ENCODE results near the gene NDUFA3. TPM values are rescaled to one million over a fixed set of nuclear protein-coding genes. Genes with fewer than 3 reads are reported as not detected.

NDUFA3 gene
- total and polyA plus RNA-seq, 2 donors (not counting 3 experiments of a cell fraction or from before 2014, with no cell fraction given), result 107 to 119 TPM

DNA sequence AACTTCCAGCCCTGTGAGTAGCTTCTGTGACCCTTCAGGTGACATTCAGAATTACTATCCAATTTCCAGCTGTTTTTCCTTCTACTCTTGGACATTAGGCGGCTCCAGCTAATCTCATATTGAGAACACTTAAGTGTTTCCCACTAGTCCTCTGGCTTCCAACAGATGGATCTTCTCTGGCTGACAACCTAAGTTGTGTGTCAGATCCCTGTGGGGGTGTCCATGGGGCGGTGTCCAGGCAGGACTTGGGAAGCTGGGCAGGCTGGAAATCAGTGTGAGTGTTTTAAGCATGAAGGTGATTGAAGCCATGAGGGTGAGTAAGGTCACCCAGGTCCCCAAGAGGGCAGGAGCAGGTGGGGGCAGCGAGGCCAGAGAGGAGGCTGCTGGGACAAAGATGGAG, 45.0 kb downstream of the NDUFA3 start:
- no peaks in the 10 kb centered on the region for H3K4me1 ChIP-seq (ENCODE audit: control insufficient read depth, extremely low read depth, insufficient read depth, low read length)
- no peak overlapping the region for H3K27ac ChIP-seq (ENCODE audit: insufficient read depth, low read depth, low read length)
- no peak overlapping the region for H3K9ac ChIP-seq (replicated peaks; ENCODE audit: extremely low read depth, insufficient read depth, low read length)
- peaks cover 31 to 76% of the 10 kb centered on the region in 2 experiments for H3K36me3 ChIP-seq (ENCODE audit: control insufficient read depth in 2 of 2, extremely low read depth in 1 of 2, insufficient read depth in 2 of 2, low read length in 2 of 2)
- peaks cover 2% of the 10 kb centered on the region for H3K79me2 ChIP-seq (ENCODE audit: control insufficient read depth, insufficient read depth, low read length)
- intact Hi-C loops (cut with micrococcal nuclease) (no loop called here), dilution Hi-C loops (cut with MboI; ENCODE audit: extremely low pct_ligation_motif_present, low sequenced_read_pairs) (no loop called here)
- H4K20me1 ChIP-seq (replicated peaks; ENCODE audit: control insufficient read depth, extremely low read depth, insufficient read depth, low read length), result no peaks in the 10 kb centered on the region
- no peak overlapping the region for H2AFZ ChIP-seq (ENCODE audit: low read depth, low read length)
- no peaks in the 10 kb centered on the region for H3K27me3 ChIP-seq (ENCODE audit: control insufficient read depth in 2 of 2, insufficient read depth in 2 of 2, low read length in 2 of 2)
- TF ChIP-seq CTCF (IDR thresholded peaks at IDR 0.05; ENCODE audit: extremely low read depth in 1 of 2, insufficient read depth in 1 of 2, low read depth in 1 of 2, low read length in 2 of 2), result no peak
- no peak for TF ChIP-seq MYC (IDR thresholded peaks at IDR 0.05; ENCODE audit: low read depth, low read length)
- TF ChIP-seq POLR2AphosphoS5 (IDR thresholded peaks at IDR 0.05; ENCODE audit: insufficient read depth, low read depth, low read length), result no peak
- no peak for TF ChIP-seq FOS (IDR thresholded peaks at IDR 0.05; ENCODE audit: borderline replicate concordance, insufficient read depth, low read length)
- no peak for TF ChIP-seq GATA2 (IDR thresholded peaks at IDR 0.05; ENCODE audit: insufficient read depth, insufficient read length, low read depth, low read length)
- TF ChIP-seq JUN (IDR thresholded peaks at IDR 0.05; ENCODE audit: borderline replicate concordance, insufficient read depth, insufficient read length, low read depth), result no peak
- TF ChIP-seq, protein P1, sequence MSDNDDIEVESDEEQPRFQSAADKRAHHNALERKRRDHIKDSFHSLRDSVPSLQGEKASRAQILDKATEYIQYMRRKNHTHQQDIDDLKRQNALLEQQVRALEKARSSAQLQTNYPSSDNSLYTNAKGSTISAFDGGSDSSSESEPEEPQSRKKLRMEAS (IDR thresholded peaks at IDR 0.05; ENCODE audit: insufficient read depth, insufficient read length), result no peak
- TF ChIP-seq EZH2 (IDR thresholded peaks at IDR 0.05; ENCODE audit: borderline replicate concordance, low read depth, low read length, severe bottlenecking), result no peak
- FAIRE-seq, result no peak
- no peak overlapping the region for H3K4me3 ChIP-seq (replicated peaks in 1 of 3; ENCODE audit: insufficient read depth in 1 of 3, low read depth in 1 of 3, low read length in 3 of 3)
- no peak overlapping the region for H3K4me2 ChIP-seq (ENCODE audit: insufficient read depth, low read length)
- ChIA-PET POLR2A (interaction anchor here (0.7 kb wide), 1 partner anchor 9 kb away, joined by 4 read pairs; no protein-coding TSS in a partner anchor), CTCF (interaction anchor here (1.2 to 2.1 kb wide), 2 partner anchors 10 to 21 kb away, joined by 3 to 6 read pairs; partner anchors contain the start of gene CNOT3)
- H3K9me1 ChIP-seq (replicated peaks; ENCODE audit: control insufficient read depth, extremely low read depth, insufficient read depth, low read length), result no peaks in the 10 kb centered on the region
- DNase-seq (ENCODE audit: low read depth, low spot score), result no peak
- no peaks in the 10 kb centered on the region for H3K9me3 ChIP-seq (replicated peaks; ENCODE audit: control insufficient read depth, insufficient read depth, low read length)
- BruUV-seq (replicated peaks), result no TSS peak

All from endothelial cell of umbilical vein (primary cell).